Fibroblast of skin of back (primary cell): Measurements from ENCODE around the gene TRPC4AP.

ENCODE experiments used
- DNase-seq: peaks from one replicate; pipeline ENCODE4 v3.0.0-alpha.2; 2013

Gene TRPC4AP

DNA sequence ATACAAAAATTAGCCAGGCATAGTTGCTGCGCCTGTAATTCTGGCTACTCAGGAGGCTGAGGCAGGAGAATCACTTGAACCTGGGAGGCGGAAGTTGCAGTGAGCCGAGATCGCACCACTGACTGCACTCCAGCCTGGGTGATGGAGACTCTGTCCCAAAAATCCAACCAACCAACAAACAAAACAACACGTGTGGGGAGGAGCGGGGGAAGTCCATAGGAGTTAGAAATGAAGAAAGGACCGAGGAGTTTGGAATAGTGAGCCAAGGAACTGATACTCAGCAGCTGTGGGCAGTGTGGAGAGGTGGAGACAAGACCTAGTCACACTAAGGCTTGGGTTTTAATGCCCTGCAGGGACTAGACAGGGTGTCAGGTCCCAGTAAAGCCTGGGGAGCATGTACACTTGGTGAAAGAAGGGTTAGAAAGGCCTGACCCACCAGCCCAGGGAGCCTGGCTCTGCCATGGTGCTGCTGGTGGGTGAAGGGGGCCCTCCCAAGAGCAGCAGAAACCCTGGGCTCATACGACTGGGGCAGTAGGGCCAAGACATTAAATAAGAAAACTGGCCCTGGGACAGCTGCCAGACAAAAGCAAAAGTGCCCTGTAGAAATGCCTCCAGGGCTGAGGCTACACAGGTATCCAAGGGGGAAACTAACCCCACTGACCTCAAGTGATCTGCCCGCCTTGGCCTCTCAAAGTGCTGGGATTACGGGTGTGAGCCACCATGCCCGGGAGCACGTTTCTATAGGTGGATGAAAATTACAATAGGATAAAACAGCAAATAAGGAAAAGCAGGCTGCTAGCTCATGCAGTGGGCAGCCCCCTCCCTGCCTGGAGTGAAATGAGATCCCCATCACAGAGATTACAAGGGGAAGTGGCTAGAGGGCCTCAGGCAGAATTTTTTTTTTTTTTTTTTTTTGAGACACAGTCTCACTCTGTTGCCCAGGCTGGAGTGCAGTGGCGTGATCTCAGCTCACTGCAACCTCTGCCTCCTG lies 78.9 kb downstream of the TRPC4AP start:
- no peak for DNase-seq

DNA sequence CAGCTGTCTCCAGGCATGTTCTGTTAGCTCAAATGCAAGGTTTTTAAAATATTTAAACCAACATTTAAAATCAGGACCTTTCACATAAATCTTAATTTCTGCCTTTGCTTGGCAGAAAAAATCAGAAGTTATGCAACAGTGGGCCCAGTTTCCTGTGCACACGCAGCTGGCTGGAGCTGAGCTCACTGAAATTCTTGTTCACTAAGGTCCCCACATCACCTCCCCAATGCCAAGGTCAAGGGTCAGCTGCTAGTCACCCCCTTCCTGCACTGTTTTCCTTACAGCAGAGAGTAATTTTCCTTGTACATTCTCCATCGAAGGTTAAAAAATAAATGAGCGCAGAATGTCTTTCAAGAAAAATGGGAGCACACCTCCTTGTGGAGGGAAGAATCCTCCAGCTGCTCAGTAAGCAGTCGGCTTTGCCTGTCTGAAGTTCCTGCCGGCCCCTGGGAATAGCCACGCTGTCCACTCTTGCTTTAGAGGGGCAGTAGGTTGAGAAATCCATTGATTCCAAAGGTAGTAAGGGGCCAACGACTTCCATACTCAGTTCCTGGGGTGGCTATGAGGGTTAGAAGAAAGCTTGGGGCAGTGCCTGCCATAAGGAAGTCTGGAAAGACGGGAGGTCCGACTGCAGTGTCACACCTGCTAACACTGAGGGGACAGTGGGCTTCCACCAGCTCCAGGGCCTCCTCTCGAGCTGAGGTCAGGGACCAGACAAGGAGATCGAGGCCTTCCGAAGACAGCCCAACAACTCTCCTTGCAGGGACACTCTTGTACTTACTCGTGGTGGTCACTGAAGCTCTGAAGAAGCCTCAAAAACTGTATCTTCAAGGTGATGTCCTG lies 80.2 kb downstream of the TRPC4AP start:
- DNase-seq: no peak

DNA sequence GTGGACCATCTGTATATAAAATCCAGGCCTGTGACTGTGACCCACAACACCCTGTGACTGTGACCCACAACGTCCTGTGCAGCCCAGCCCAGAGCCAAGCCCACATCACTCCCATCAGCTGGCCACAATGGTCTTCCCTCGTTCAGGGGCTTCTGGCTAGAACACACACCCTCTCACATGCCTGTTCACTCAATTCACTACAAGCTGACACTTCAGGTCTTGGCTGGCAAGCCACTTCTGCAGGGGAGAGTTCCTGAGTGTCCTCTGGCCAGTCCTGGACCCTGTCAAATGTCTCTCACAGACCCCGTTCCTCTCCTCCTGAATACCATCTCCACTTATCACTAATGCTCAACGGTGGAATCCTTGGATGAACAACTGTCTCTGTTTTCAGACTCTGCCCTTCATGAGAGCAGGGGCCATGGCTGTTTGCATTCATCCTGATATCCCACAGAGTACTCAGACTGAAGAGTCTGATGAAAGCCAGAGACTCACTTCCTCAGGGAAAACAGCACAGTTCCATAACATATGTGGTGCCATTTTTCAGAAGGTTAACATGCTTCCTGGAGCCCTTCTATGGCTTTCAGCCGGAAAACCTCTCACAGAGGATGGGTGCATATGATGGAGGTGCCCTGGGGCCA lies 80.9 kb downstream of the TRPC4AP start:
- DNase-seq: no peak

DNA sequence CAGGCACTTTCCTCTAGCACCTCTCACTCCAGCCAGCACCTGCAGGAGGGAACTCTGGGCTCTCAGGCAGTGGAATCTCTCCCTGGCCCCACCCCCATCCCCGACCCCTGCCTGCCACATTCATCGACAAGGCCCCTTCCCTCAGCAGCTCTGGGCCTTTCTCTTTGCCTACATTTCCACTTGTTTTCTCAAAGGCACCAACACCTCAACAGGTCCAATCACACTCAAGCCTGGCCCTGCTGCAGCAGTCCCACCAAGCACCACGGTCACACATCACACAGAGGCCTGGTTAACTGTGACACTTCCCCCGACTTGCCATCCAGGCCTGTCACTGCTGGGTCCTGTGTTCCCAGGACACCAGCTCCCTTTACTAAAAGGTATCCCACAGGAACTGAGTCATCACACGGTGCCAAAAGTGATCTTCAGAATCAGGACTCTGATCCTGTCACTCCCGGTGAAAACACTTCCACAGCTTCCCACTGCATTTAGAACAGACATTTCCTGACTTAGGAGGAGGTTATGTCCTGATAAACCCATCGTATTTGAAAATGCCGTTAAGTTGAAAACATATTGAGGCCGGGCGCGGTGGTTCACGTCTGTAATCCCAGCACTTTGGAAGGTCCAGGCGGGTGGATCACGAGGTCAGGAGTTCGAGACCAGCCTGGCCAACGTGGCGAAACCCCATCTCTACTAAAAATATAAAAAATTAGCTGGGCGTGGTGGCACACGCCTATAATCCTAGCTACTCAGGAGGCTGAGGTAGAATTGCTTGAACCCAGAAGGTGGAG lies 82.0 kb downstream of the TRPC4AP start:
- DNase-seq: no peak

DNA sequence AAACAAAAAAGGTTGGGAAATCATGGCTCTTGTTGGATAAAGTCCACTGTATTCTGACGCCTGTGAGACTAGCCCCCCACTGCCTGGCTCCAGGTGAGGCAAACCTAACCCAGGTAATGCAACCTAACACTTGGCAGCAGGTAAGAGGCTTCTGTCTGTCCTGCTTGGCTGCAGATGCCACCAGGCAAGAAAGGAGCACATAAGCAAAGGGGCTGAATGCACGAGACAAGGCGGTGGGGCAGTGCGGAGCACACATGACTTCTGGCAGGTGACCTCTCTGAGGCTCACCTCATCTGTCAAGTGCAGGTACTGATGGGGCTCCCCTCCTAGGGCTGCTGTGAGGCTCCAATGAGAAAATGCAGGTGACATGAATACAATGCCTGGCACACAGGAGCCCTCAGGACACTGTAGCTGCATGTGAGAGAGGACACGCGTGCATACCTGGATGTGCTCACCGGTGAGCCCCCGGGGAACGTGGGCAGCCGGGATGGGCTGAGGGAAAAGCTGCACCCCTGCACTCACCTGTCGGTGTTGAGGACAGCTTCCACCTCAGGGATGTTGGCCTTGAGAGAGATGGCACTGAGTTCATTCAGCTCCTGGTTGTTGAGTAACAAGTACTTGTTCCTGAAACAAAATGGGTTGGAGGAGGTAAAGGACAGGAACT lies 82.8 kb downstream of the TRPC4AP start:
- no peak for DNase-seq

DNA sequence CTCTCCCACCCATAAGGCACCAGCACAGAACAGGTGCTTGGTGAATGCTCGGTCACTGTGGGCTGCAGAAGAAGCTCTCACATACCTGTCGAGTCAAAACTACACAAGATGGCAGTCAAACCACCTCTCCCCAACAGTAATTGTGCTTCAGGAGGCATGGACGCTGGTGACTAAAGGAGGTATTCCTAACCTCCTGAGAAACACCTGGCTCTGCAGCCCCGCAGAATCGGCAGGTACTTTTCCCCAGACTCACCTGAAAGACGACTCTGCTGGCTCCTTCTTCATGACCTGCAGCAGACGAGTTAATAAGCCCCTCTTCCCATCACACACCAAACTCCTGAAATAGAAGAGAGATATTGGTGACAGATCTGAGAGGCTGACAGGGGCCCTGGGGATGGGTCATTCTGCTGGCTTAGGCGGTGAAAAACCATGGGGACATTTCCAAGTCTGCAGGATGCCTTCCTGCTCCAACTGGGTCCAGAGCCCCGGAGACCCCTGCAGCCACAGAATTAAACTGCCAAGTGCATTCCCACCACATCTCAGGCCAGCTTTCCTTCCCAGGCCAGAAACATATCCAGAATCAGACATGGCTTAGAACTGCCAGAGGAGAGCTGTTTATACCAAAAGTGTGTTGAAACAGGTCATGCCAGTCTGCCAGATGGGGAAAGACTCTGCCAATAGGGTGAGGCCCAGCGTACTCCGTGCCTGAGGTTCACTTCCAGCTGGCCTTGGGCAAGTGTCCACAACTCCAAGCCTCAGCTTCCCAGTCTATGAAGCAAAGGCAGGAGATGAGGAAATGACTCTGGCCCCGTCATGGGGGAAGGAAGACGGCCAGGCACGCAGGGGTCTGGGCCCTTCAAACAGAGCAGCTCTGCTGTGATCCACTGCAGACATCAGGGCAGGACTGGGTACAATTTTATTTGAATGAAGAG lies 83.9 kb downstream of the TRPC4AP start:
- no peak for DNase-seq

DNA sequence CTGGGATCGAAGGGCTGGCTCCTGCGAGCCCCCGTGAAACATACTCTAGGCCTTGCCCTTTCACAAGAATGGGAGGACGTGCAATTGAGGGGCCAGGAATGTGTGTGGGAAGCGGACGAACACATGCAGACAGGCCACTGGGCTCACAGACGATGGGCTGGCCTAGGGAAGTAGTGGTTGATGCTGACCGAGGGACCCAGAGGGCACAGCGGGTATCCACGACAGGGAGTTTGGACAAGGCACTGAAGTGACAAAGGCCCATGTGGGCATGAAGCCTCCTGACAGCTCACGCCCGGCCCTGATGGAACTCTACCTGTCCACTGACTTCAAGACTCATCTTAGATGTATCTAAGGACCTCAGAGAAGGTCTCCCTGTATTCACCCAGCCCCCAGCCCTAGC lies 84.7 kb downstream of the TRPC4AP start:
- no peak for DNase-seq

DNA sequence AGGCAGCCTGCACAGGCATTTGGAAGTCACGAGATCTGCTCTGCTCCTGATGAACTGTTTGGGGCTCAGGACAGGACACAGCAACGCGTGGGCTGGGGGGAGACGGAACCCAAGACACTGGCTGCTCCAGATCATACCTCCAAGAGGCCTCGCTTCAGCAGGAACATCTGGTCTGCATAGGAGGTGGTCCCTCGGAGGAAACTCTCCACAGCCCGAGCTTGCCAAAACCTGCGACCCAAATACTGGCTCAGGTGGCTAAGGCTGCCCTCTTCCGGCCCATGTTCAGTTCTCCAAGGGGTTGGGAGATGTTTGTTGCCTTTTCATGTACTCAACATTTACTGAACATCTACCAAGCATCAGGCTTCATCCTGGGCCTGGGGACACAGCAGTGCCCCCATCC lies 85.2 kb downstream of the TRPC4AP start:
- no peak for DNase-seq

DNA sequence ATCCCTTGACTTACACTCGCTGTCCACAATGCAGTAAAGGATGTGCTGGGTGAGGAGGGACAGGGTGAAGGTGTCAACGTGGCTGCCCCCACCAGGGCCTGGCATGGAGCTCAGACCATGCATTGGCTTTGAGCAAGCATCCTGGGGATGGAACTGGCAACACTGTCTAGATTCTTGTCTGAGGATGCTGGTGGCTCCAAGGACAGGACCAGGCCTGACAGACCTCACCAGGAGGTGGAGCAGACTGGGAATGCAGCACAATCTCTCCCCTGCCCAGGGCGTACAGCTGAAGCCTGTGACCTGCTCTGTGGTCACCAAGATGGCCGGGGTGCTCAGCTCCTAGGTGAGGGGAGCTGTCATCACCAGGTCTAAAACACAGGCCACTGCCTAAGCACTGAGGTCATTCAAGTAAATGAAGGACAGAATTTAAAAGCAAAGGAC lies 86.1 kb downstream of the TRPC4AP start:
- DNase-seq: no peak

DNA sequence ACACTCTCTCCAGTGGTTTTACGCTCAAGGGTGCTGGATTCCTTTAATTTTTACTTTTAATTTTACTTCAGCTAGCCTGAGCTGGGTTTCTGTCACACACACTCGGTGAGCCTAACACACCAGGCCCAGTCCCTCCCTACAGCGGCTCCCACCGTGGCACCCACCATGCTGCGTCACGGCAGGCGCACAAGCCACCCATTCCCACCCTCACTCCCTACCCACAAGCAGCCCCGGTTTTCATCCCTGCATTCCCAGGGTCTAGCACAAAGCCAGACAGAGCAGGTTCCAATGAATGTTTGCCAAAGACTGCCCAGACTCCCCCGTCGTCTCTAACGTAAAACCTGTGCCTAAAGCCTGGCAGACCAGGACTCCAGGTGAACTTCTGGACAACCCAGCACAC lies 86.6 kb downstream of the TRPC4AP start:
- DNase-seq: no peak

DNA sequence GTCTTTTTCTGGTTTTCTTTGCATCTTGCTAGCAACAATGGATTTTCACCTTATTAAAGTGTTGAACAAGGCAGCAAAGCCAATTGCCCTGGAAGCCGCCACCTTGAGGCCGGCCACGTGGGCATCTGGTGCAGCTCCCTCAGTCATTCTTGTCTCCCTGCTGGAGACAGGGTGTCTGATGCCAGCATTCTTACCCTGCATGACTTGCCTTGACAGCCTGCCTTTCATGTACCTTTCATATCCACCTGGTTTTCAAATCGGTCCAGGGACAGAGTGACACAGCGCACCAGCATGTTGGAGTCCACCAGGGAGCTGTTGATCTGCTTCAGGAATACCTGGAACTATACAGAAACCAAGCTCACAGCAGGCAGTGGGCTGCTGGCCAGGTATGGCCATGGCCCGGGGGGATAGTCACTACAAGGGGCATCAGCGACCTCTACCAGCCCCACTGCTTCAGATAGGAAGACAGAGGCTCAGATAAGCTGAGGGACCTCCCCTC lies 87.1 kb downstream of the TRPC4AP start:
- DNase-seq: no peak

DNA sequence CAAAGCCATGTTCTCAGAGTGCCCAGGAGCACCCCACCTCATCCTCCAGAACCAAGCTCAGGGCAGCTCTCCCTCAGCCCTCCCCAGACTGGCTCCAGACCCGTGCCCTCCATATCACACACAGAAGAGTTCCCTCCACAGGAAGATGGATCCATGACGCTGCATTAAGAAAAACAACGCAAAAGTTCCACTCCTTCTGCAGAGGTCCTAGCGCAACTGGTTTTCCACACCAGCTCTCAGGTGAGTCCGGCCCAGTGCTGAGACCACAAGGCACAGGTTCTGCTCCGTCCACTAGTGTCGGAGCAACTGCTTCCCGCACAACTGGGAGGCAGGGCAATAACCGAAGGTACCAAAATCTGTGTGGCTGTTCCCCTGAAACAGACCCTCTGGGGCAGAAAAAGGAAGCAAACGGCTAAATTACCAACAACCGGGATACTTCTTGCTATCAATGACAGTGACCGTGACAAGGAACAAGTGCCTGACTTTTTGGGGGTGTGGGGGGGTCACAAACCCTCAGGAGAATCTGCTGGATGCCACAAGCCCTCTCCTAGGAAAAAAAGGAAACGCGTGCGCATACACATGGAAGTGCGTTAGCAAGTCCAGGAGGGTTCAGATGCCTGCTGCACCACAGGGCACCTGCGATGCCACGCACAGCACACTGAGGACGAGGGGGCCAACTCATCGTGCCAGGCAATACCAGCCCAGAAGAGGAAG lies 87.7 kb downstream of the TRPC4AP start:
- DNase-seq: no peak

DNA sequence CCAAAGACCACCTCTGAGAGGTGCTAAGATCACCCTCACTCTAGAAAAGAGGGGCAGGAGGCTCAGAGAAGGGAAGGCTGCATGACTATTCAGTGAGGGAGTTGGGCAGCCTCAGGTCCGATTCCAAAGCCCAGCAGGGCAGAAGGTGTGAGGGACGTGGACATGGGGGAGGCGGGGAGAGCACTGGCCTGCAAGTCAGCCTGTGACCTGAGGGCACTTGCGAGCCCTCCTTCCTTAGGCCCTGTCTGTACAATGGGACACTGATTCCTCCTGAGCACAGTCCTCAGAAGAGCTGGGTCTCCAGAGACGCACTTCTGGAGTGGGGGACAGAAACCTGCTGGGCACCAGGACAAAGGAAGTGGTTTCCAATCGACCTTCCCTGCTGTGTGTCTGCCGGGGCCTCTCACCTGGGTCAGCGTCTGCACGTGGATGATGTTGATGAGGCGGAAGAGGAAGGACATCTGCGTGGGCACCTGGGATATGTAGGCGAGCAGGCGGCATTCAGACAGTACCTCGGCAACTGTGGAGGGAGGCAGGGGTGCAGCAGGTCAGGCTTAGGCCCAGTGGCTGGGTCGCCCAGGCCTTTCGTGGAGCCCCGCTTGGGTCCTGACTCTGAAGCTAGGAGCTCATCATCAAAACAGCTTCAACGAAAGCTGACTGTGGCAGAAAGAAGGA lies 88.4 kb downstream of the TRPC4AP start:
- DNase-seq: no peak

DNA sequence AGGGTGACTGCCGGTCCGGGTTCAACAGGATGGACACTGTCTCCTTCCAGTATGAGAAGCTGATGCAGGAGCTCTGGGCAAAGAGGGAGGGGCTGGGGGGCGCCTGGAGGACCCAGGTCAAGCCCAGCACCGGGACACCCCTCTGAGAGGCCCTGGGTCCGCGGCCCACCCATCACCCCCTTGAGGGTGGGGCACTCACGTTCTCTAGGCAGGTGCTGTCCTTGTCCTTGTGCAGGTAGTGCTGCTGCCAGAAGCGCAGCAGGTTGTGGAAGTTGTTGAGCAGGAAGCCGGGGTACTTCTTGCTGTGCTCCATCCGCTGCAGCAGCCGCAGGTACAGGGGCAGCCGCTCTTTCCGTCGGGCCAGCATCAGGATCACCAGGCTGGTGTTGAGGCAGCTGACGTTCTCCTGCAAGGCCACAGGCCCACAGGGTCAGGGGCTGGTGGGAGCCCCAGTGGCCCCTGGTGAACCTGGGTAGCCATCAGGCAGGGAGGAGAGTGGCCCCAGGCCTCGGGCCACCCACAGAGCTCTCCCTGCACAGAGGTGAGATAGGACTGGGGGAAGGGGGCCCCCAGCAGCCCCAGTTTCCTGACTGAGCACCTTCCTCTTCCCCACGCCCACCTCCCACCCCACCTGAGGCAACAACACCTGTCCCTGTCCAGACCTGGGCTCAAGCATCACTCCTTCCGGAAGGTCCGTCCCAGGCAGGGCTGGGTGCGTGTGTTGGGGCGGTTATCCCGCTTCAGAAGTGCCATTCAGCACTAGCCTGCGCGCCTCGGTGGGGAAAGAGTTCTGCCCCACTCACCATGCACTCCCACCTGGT lies 89.2 kb downstream of the TRPC4AP start:
- no peak for DNase-seq

DNA sequence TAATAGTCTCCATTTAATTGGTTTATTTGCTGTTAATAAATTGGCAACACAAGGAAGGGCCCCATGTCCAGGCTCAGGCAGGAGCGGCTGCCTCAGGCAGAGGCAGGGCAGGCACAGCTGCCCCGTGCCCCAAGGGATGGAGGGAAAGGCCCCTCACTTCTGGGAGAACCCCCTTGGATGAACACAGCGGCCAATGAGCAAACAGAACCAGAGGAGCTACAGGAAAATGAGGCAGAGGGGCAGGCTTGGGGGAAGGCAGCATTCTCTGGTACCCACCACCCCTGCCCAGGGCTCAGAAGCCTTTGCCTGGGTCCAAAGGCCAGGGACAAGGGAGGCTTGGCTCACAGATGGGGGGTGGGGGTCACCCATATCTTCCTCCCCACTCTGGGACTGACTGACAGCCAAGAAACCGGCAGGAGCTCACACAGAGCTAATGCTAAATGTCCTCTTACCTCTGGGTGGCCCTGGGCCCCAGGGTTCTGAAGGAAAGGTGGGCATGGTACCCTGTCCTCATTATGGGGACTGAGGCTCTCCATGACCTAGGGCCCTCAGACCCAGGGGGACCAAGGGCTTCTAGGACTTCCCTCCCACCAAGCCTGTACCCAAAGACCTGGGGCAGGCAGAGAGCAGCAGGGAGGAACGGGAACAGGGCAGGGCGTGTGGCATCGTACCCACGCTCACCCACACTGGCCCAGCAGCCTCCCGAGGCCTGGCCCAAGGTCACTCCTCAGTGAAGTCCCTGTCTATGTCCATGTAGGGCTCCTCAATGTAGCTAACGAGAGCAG lies 90.0 kb downstream of the TRPC4AP start:
- DNase-seq: no peak

DNA sequence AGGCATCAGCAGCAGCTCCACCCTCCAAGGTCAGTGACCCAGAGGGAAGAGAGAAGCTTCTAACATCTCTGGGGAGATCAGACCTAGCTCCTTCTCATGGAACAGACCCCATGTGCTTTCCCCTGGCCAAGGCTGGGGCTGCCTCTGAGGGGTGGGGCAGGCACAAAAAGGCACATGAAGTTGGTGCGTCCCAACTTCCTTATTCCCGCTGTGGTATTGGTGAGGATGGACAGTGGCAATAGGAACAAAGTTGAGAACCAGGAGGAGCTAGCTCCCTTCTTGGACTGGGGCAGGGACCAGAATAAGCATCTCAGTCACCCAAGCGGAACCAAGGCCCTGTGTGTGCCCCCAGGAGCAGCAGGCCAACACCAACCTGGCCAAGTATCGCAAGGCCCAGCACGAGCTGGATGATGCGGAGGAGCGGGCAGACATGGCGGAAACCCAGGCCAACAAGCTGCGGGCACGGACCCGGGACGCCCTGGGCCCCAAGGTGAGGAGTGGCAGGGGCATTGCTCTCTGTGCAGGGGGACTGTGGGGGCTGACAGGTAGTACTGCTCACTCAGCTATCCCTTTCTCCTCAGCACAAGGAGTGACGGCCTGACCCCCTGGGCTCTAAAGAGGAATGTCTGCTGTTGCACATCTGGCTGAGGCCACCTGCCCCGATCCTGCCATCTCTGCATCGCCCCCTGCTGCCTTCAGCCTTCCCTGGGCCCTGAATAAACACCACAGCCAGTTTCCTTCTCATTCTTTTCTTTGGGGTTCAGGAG lies 90.8 kb downstream of the TRPC4AP start:
- DNase-seq: no peak
